Brain microvascular endothelial cell (primary cell): ENCODE data around the gene TCF19.
"Not testable (repeated sequence)": the region's sequence is repeated elsewhere in the genome, so short reads cannot be mapped to it uniquely, and the experiment has no call there.

Experiments used
- DNase-seq: peaks from one replicate; pipeline ENCODE4 v3.0.0-alpha.2; 2020
- H3K27ac ChIP-seq: fragments of 250-450 bp; sonication (Bioruptor Pico); 2 replicates; pipeline ENCODE4 v1.5.1; 2020; ENCODE audit warnings: mild to moderate bottlenecking, moderate library complexity
- H3K27me3 ChIP-seq: fragments of 250-450 bp; sonication (Bioruptor Pico); replicated peaks from 2 replicates; pipeline ENCODE4 v1.5.1; 2020; ENCODE audit warnings: mild to moderate bottlenecking
- H3K36me3 ChIP-seq: fragments of 250-450 bp; sonication (Bioruptor Pico); replicated peaks from 2 replicates; pipeline ENCODE4 v1.5.1; 2020; ENCODE audit warnings: mild to moderate bottlenecking
- H3K4me3 ChIP-seq: 2 replicates; pipeline ENCODE4 v1.5.1; 2011; ENCODE audit warnings: low read depth, mild to moderate bottlenecking, control low read depth, low read length, moderate library complexity
- CTCF ChIP-seq: IDR thresholded peaks from 2 replicates; pipeline ENCODE4 v1.5.1; 2011; ENCODE audit warnings: low read depth, mild to moderate bottlenecking, moderate library complexity, low read length, control low read depth, inconsistent platforms; ENCODE audit errors: missing control alignments
- in situ Hi-C: cut with HindIII; loops from 2 replicates; pipeline ENCODE4 v1.10.0; 2017; ENCODE audit warnings: low sequenced_read_pairs, low pct_ligation_motif_present

TCF19 gene

DNA sequence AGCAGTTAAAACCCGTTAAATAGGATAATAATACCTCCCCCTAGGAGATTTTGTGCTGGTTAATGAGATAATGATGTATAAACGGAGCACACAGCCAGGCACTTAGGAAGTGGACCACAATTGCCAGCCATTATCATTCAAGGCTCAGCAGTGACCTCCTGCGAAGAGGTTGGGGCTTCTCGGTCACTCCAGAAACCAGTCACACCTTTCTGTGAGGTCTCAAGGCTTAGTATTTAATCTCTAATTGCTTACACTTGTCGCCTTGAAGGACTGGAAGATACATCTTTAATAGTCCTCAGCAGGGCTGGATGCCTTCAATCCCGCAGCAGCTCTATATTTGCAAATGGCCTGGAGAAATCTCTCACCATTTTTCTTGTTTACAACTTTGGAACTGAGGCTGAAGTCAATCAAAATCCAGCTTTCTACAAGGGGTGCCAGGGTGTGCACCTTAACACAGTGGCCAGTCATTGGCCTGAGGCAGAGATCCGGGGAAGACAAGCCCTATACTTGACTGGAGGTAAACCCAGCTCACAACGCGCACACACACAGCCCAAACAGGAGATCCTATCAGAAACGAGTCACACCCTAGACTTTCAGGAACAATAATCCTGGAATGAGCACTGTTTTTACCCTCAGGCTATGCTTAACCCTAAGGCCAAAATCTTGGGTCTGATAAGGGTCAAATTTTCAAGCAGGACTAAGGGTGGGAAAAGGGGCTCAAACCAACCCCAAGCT, 10.9 kb downstream of the TCF19 start:
- H3K27me3 ChIP-seq, result no peaks in the 10 kb centered on the region
- H3K27ac ChIP-seq, result no peak overlapping the region
- TF ChIP-seq CTCF, result no peak
- H3K36me3 ChIP-seq, result no peaks in the 10 kb centered on the region
- DNase-seq, result no peak
- in situ Hi-C loops, result no loop called here
- no peak overlapping the region for H3K4me3 ChIP-seq

DNA sequence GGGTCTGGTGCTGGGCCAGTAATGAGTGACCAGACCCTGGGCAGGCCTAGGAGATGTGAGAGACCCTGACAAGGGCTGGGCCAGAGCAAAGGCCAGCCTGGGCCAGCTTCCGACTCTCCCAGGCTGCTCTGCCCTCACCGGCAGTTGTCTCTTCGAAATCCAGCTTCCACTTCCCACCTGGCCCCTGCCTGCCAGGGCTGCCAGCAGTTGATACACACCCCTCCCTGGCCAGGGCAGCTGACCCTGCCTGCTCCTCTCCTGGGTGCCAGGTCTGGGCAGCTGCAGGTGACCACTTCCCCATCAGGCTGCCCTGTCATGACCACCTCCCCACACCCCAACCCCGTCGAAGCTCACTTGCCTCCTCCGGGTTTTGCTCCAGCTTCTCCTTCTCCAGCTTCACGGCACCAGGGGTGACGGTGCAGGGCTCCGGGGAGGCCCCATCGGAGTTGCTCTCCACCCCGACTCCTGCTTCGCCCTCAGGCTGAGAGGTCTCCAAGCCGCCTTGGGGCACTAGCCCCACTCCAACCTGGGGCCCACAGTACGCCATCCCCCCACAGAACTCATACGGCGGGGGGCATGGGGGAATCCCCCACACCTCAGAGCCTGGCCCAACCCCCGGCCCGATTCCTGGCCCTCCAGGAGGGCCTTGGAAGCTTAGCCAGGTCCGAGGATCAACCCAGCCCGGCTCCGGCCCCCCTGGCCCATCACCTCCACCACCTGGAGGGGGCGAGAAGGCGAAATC, 11.6 kb downstream of the TCF19 start:
- in situ Hi-C loops, H3K27ac ChIP-seq, DNase-seq, H3K4me3 ChIP-seq, H3K27me3 ChIP-seq, H3K36me3 ChIP-seq: not testable (repeated sequence)

DNA sequence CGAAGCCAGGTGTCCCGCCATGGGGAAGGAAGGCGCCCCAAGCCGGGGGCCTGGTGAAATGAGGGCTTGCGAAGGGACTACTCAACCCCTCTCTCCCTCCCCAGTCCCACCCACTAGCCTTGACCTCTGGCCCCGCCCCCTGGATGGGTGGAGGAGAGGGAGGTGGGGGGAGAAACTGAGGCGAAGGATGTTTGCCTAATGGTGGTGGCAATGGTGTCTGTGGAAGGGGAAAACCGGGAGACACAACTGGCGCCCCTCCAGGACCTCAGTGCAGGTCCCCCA, 12.2 kb downstream of the TCF19 start, which contains the start of gene POU5F1:
Gene POU5F1, minus strand, starts transcription at position 83 of the 282 bp plus-strand sequence. Its CDS starts 62 bp downstream, at position 21.
- no peak for TF ChIP-seq CTCF
- H3K36me3 ChIP-seq, result no peaks in the 10 kb centered on the region
- no peak for DNase-seq
- H3K4me3 ChIP-seq, result no peak within 1 kb of the TSS
- in situ Hi-C loops, result no loop called here
- H3K27me3 ChIP-seq, result no peaks in the 10 kb centered on the region
- no peak within 1 kb of the TSS for H3K27ac ChIP-seq

GRCh38 chr6:31170987-31171671, 12.7 kb downstream of the TCF19 start:
- Histone ChIP-seq H3K27ac (no peak overlapping the region), H3K27me3 (no peaks in the 10 kb centered on the region), H3K36me3 (no peaks in the 10 kb centered on the region), H3K4me3 (no peak overlapping the region)
- in situ Hi-C loops, result no loop called here
- TF ChIP-seq CTCF, result no peak
- DNase-seq, result no peak

- TF ChIP-seq CTCF, result no peak
- Histone ChIP-seq H3K36me3 (no peaks in the 10 kb centered on the region), H3K4me3 (no peak overlapping the region), H3K27ac (no peak overlapping the region), H3K27me3 (no peaks in the 10 kb centered on the region)
- DNase-seq, result no peak
- in situ Hi-C loops, result no loop called here
Measured at GRCh38 chr6:31171931-31172905, 13.8 kb downstream of the TCF19 start.

- no peak for DNase-seq
- TF ChIP-seq CTCF, result no peak
- no peak overlapping the region for H3K27ac ChIP-seq
- no peak overlapping the region for H3K4me3 ChIP-seq
- H3K36me3 ChIP-seq, result no peaks in the 10 kb centered on the region
- in situ Hi-C loops, result no loop called here
- H3K27me3 ChIP-seq, result no peaks in the 10 kb centered on the region
Measured at GRCh38 chr6:31172973-31173384, 14.6 kb downstream of the TCF19 start.
